Pons (tissue), 1 donor: ENCODE measurements around the gene CTNNA2.

Experiments used
- DNase-seq: peaks from one replicate; pipeline ENCODE4 v3.0.0-alpha.2; 2016; ENCODE audit warnings: low spot score

CTNNA2 gene

GRCh38 chr2:79713131-79713785 is 200.4 kb downstream of the CTNNA2 start:
- no peak for DNase-seq

GRCh38 chr2:79714283-79714682 is 201.4 kb downstream of the CTNNA2 start:
- DNase-seq = no peak

GRCh38 chr2:79715338-79715737 is 202.5 kb downstream of the CTNNA2 start:
- no peak for DNase-seq

GRCh38 chr2:79716266-79716665 is 203.4 kb downstream of the CTNNA2 start:
- DNase-seq = no peak

GRCh38 chr2:79717364-79718007 is 204.6 kb downstream of the CTNNA2 start:
- DNase-seq = no peak

GRCh38 chr2:79721061-79721460 is 208.2 kb downstream of the CTNNA2 start:
- DNase-seq = no peak

GRCh38 chr2:79721966-79722365 is 209.1 kb downstream of the CTNNA2 start:
- DNase-seq = no peak

- DNase-seq = no peak
These were observed 211.0 kb downstream of the CTNNA2 start for GRCh38 chr2:79723830-79724229.

GRCh38 chr2:79729532-79729931 is 216.7 kb downstream of the CTNNA2 start:
- no peak for DNase-seq

- DNase-seq = no peak
These were observed 221.7 kb downstream of the CTNNA2 start for GRCh38 chr2:79734518-79734917.

GRCh38 chr2:79740879-79741443 is 228.1 kb downstream of the CTNNA2 start:
- peak; percentile 19 for DNase-seq

- DNase-seq = no peak
These were observed 237.5 kb downstream of the CTNNA2 start for GRCh38 chr2:79750321-79750720.

GRCh38 chr2:79757526-79757925 is 244.7 kb downstream of the CTNNA2 start:
- DNase-seq = no peak

- no peak for DNase-seq
These were observed 245.2 kb downstream of the CTNNA2 start for GRCh38 chr2:79758042-79758441.

- DNase-seq = no peak
These were observed 246.0 kb downstream of the CTNNA2 start for GRCh38 chr2:79758749-79759282.

GRCh38 chr2:79770926-79771325 is 258.1 kb downstream of the CTNNA2 start:
- peak; percentile 62 for DNase-seq

GRCh38 chr2:79771493-79771892 is 258.6 kb downstream of the CTNNA2 start:
- DNase-seq = peak; percentile 56

- DNase-seq = no peak
These were observed 261.2 kb downstream of the CTNNA2 start for GRCh38 chr2:79774016-79774415.

GRCh38 chr2:79776461-79776860 is 263.6 kb downstream of the CTNNA2 start:
- no peak for DNase-seq

- DNase-seq = no peak
These were observed 267.9 kb downstream of the CTNNA2 start for GRCh38 chr2:79780781-79781180.

GRCh38 chr2:79782576-79783452 is 270.0 kb downstream of the CTNNA2 start:
- no peak for DNase-seq

- DNase-seq = no peak
These were observed 276.3 kb downstream of the CTNNA2 start for GRCh38 chr2:79788952-79789651.
